GM12873 (cell line): ENCODE results near the gene LIF.

ENCODE experiments used
- TF ChIP-seq, protein P1 (sequence below): IDR thresholded peaks from 2 replicates; pipeline ENCODE4 v1.5.1; 2012; ENCODE audit warnings: low read depth, mild to moderate bottlenecking, moderate library complexity, low read length, control low read depth; ENCODE audit not compliant: insufficient read depth; ENCODE audit errors: missing control alignments

LIF gene

GRCh38 chr22:30205281-30206115 is 41.1 kb downstream of the LIF start:
- TF ChIP-seq, protein P1, sequence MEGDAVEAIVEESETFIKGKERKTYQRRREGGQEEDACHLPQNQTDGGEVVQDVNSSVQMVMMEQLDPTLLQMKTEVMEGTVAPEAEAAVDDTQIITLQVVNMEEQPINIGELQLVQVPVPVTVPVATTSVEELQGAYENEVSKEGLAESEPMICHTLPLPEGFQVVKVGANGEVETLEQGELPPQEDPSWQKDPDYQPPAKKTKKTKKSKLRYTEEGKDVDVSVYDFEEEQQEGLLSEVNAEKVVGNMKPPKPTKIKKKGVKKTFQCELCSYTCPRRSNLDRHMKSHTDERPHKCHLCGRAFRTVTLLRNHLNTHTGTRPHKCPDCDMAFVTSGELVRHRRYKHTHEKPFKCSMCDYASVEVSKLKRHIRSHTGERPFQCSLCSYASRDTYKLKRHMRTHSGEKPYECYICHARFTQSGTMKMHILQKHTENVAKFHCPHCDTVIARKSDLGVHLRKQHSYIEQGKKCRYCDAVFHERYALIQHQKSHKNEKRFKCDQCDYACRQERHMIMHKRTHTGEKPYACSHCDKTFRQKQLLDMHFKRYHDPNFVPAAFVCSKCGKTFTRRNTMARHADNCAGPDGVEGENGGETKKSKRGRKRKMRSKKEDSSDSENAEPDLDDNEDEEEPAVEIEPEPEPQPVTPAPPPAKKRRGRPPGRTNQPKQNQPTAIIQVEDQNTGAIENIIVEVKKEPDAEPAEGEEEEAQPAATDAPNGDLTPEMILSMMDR = no peak

GRCh38 chr22:30204742-30205111 is 41.8 kb downstream of the LIF start:
- TF ChIP-seq, protein P1 = no peak

DNA sequence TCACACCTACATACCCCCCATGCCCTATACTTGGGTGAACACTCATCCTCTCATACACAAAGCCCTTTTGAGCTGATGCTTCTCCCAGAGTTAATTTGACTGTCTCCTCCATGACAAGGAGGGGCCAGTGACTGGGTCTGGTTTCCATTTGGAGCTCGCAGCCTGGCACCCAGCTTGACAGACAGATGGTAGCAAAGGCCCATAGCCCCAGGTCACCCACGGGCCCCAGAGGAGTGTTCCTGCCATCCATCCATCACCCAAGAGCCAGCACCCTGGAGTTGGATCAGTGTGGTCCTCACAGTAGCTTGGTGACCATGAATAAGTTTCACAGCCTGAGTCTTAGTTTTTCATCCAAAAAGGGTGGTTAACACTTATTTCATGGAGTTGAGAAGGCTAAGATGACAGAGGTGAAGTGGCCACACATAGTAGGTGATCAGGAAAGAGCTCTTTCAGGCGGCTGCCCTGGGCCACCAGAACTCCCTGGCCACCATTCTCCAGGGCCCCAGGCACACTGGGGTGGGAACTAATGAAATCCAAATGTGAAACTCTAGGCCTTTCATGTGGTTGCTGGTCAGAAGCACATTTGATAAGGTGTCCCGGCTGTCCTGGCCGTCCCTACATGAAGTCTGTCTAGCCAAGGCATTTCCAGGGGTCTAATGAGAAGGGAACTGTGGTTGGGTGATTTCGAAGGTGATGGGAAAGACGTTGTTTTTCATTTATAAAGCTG is 42.4 kb downstream of the LIF start:
- TF ChIP-seq, protein P1 = no peak

DNA sequence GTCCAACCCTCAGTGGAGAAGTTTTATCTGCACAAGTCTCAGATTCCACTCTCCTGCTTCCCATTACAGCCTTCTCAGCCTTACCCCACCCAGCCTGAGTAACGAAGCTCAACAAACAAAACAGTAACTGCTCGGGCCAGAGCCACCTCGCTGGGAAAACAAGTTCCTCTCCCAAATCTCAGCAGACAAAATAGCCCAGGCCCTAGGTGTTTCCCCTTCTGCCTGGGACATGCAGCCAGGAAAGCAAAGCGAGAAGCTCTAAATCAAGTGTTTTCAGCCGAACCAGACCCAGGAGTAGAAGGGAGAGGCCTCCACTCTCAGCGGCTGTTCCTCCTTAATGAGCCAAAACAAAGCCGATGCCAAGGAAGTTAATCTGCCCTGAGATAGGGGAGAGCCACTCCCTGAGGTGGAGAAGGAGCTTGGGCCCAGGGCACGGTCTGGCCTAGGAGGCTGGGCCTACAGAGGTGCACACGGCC is 44.0 kb downstream of the LIF start:
- TF ChIP-seq, protein P1 = no peak

GRCh38 chr22:30201945-30202344 is 44.6 kb downstream of the LIF start:
- TF ChIP-seq, protein P1 = no peak

GRCh38 chr22:30198921-30199320 is 47.6 kb downstream of the LIF start:
- TF ChIP-seq, protein P1 = no peak

DNA sequence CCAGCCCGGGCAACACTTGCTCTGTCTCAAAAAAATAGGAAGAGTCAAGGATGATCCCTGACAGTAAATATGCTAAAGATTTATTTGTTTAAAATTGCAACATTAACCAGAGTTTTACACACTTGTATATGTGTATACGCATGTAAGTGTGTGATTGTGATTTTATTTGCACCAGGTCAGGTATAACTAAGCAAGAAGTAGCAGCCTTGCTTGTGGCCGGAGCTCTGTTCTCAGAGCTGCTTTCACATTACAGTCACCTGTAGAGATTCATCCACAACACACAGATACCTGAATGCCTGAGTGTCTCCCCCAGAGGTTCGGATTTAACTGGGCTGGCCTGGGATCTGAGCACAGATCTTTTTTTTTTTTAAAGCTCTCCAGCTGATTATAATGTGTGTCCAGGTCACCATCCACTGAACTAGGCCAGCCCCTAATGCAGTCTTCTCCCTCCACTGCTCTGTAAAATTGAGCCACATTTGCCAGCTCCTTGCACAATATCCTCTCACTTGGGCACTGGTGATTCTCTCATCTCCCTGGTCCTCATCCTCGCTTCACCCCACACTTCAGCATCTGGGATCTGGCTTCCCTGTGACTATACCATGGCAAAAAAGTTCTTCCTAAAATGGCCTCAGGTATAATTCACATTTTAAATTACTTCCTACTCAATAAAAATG is 48.3 kb downstream of the LIF start:
- TF ChIP-seq, protein P1 = no peak
